H9 (cell line): ENCODE results near the gene DMD. TPM values are rescaled to one million over a fixed set of nuclear protein-coding genes. Genes with fewer than 3 reads are reported as not detected.

ENCODE experiments used
- DNase-seq: peaks from one replicate; pipeline ENCODE4 v3.0.0-alpha.2; 2017
- H2AFZ ChIP-seq: one replicate; pipeline ENCODE4 v1.6.1; 2013; ENCODE audit warnings: mild to moderate bottlenecking, low read length, control low read depth, moderate library complexity
- H2AK5ac ChIP-seq: 2 replicates; pipeline ENCODE4 v1.6.1; 2013; ENCODE audit warnings: low read length, control low read depth, mixed read lengths; ENCODE audit not compliant: insufficient read length
- H2BK120ac ChIP-seq: one replicate; pipeline ENCODE4 v1.6.1; 2013; ENCODE audit warnings: low read depth, mild to moderate bottlenecking, low read length, control low read depth, inconsistent platforms; ENCODE audit not compliant: poor library complexity, severe bottlenecking
- H2BK12ac ChIP-seq: 2 replicates; pipeline ENCODE4 v1.6.1; 2013; ENCODE audit warnings: low read length, control low read depth, mixed read lengths, low read depth; ENCODE audit not compliant: insufficient read length
- H2BK15ac ChIP-seq: 2 replicates; pipeline ENCODE4 v1.6.1; 2013; ENCODE audit warnings: low read depth, low read length, control low read depth
- H2BK20ac ChIP-seq: one replicate; pipeline ENCODE4 v1.6.1; 2013; ENCODE audit warnings: low read depth, mild to moderate bottlenecking, low read length, control low read depth, inconsistent platforms; ENCODE audit not compliant: poor library complexity, severe bottlenecking
- H2BK5ac ChIP-seq: 2 replicates; pipeline ENCODE4 v1.6.1; 2013; ENCODE audit warnings: low read length, control low read depth, mixed read lengths; ENCODE audit not compliant: insufficient read length
- H3K14ac ChIP-seq: 2 replicates; pipeline ENCODE4 v1.6.1; 2013; ENCODE audit warnings: low read length, control low read depth; ENCODE audit not compliant: insufficient read depth
- H3K18ac ChIP-seq: 2 replicates; pipeline ENCODE4 v1.6.1; 2013; ENCODE audit warnings: low read depth, mild to moderate bottlenecking, mixed read lengths, low read length, control low read depth; ENCODE audit not compliant: insufficient read length
- H3K23ac ChIP-seq: 2 replicates; pipeline ENCODE4 v1.6.1; 2013; ENCODE audit warnings: low read length, control low read depth, mixed read lengths, low read depth; ENCODE audit not compliant: insufficient read length
- H3K23me2 ChIP-seq: 2 replicates; pipeline ENCODE4 v1.6.1; 2013; ENCODE audit warnings: low read depth, mild to moderate bottlenecking, mixed read lengths, low read length, control low read depth; ENCODE audit not compliant: insufficient read length, poor library complexity, severe bottlenecking
- H3K27ac ChIP-seq: 2 replicates; pipeline ENCODE4 v1.5.1; 2013; ENCODE audit warnings: low read length, control low read depth, mixed read lengths, low read depth; ENCODE audit not compliant: insufficient read length
- H3K27me3 ChIP-seq: 2 replicates; pipeline ENCODE4 v1.6.1; 2013; ENCODE audit warnings: low read length, control low read depth, inconsistent platforms; ENCODE audit not compliant: insufficient read depth
- H3K4ac ChIP-seq: 2 replicates; pipeline ENCODE4 v1.6.1; 2013; ENCODE audit warnings: low read depth, mild to moderate bottlenecking, control low read depth, inconsistent platforms, low read length, moderate library complexity
- H3K4me1 ChIP-seq: 2 replicates; pipeline ENCODE4 v1.6.1; 2013; ENCODE audit warnings: low read length, control low read depth, inconsistent platforms; ENCODE audit not compliant: insufficient read depth
- H3K4me2 ChIP-seq: 2 replicates; pipeline ENCODE4 v1.6.1; 2013; ENCODE audit warnings: low read length, control low read depth, mixed read lengths; ENCODE audit not compliant: insufficient read length, insufficient read depth
- H3K56ac ChIP-seq: 2 replicates; pipeline ENCODE4 v1.6.1; 2013; ENCODE audit warnings: low read depth, mild to moderate bottlenecking, mixed read lengths, low read length, control low read depth; ENCODE audit not compliant: insufficient read length
- H3K79me1 ChIP-seq: 2 replicates; pipeline ENCODE4 v1.6.1; 2013; ENCODE audit warnings: low read depth, mild to moderate bottlenecking, moderate library complexity, low read length, control low read depth, inconsistent platforms; ENCODE audit not compliant: insufficient read depth, poor library complexity, severe bottlenecking
- H3K79me2 ChIP-seq: 2 replicates; pipeline ENCODE4 v1.6.1; 2013; ENCODE audit warnings: low read length, control low read depth, inconsistent platforms; ENCODE audit not compliant: insufficient read depth
- H3K9ac ChIP-seq: 2 replicates; pipeline ENCODE4 v1.6.1; 2013; ENCODE audit warnings: low read length, control low read depth, mixed read lengths; ENCODE audit not compliant: insufficient read length; ENCODE audit errors: extremely low read depth
- H3K9me3 ChIP-seq: one replicate; pipeline ENCODE4 v1.6.1; 2013; ENCODE audit warnings: low read depth, low read length, inconsistent platforms; ENCODE audit not compliant: control insufficient read depth
- H3T11ph ChIP-seq: one replicate; pipeline ENCODE4 v1.6.1; 2013; ENCODE audit warnings: mild to moderate bottlenecking, low read length, control low read depth, inconsistent platforms
- H4K20me1 ChIP-seq: one replicate; pipeline ENCODE4 v1.6.1; 2013; ENCODE audit not compliant: control insufficient read depth, insufficient read length, insufficient read depth
- H4K5ac ChIP-seq: 2 replicates; pipeline ENCODE4 v1.6.1; 2013; ENCODE audit warnings: low read depth, mild to moderate bottlenecking, mixed read lengths, low read length, control low read depth; ENCODE audit not compliant: insufficient read length
- H4K8ac ChIP-seq: replicated peaks from 2 replicates; pipeline ENCODE4 v1.6.1; 2013; ENCODE audit warnings: low read length, control low read depth, mixed read lengths, low read depth; ENCODE audit not compliant: insufficient read length
- H4K91ac ChIP-seq: 2 replicates; pipeline ENCODE4 v1.6.1; 2013; ENCODE audit warnings: low read depth, mild to moderate bottlenecking, moderate library complexity, mixed read lengths, low read length, control low read depth; ENCODE audit not compliant: insufficient read length
- H3K27ac Mint-ChIP-seq, 3 experiments: 2 replicates in 2 of 3; 3 replicates in 1 of 3; pipeline ENCODE4 v1.8.0; 2020 to 2021; ENCODE audit warnings: mixed read lengths in 3 of 3, mild to moderate bottlenecking in 1 of 3, moderate library complexity in 1 of 3
- H3K27me3 Mint-ChIP-seq: 2 replicates; pipeline ENCODE4 v1.8.0; 2021; ENCODE audit warnings: low read depth, mild to moderate bottlenecking, moderate library complexity, mixed read lengths
- H3K36me3 Mint-ChIP-seq, 3 experiments: 2 replicates in 2 of 3; 3 replicates in 1 of 3; pipeline ENCODE4 v1.8.0; 2020 to 2021; ENCODE audit warnings: low read depth in 3 of 3, mixed read lengths in 3 of 3; ENCODE audit not compliant: insufficient read depth in 1 of 3
- H3K4me1 Mint-ChIP-seq, 2 experiments: 2 replicates each; pipeline ENCODE4 v1.8.0; 2020; ENCODE audit warnings: mixed read lengths in 2 of 2
- H3K4me3 Mint-ChIP-seq, 2 experiments: 2 replicates in 1 of 2; 3 replicates in 1 of 2; pipeline ENCODE4 v1.8.0; 2020 to 2021; ENCODE audit warnings: mild to moderate bottlenecking in 2 of 2, mixed read lengths in 2 of 2, moderate library complexity in 1 of 2
- H3K9me3 Mint-ChIP-seq, 2 experiments: 2 replicates in 1 of 2; 3 replicates in 1 of 2; pipeline ENCODE4 v1.8.0; 2020; ENCODE audit warnings: mild to moderate bottlenecking in 2 of 2, mixed read lengths in 2 of 2, moderate library complexity in 1 of 2
- CTCF ChIP-seq: fragments of 200-600 bp; sonication (generic); conservative IDR thresholded peaks from 3 replicates; pipeline ENCODE4 v1.8.0; 2021; ENCODE audit warnings: antibody characterized with exemption, mild to moderate bottlenecking
- WGBS: extraction: QIAGEN DNeasy Blood & Tissue Kit; methylation state at CpG from one replicate; pipeline ENCODE4 v1.1.7; 2013; ENCODE audit warnings: missing lambda C conversion rate, low lambda C conversion rate, mixed read lengths; ENCODE audit not compliant: insufficient read length; ENCODE audit errors: extremely low coverage; 5-methylcytosine and 5-hydroxymethylcytosine counted together
- total RNA-seq: library from RNA; stranded (reverse); gene quantifications from 2 replicates; pipeline ENCODE4 v1.2.1, GENCODE V29; 2021

The DMD gene
- total RNA-seq, 1 experiment from 2014 or later = 3.8 TPM

GRCh38 chrX:31199840-31200114 lies 2011.6 kb downstream of the DMD start:
- H2BK20ac ChIP-seq = no peak overlapping the region
- H3K23me2 ChIP-seq = no peaks in the 10 kb centered on the region
- H4K91ac ChIP-seq = no peak overlapping the region
- no peak overlapping the region for H4K5ac ChIP-seq
- no peaks in the 10 kb centered on the region for H3K27me3 ChIP-seq
- H3K27ac Mint-ChIP-seq = no peak overlapping the region
- H3K27ac ChIP-seq = no peak overlapping the region
- H3K36me3 Mint-ChIP-seq = peaks cover 7 to 25% (median 7%) of the 10 kb centered on the region in 3 experiments; a peak in 6 of 7 replicates
- H2BK120ac ChIP-seq = no peak overlapping the region
- no peak overlapping the region for H3T11ph ChIP-seq
- no peak overlapping the region for H3K23ac ChIP-seq
- no CpG with 5 or more reads among the region's 5 CpGs for WGBS
- H2BK5ac ChIP-seq = no peak overlapping the region
- no peak overlapping the region for H2BK12ac ChIP-seq
- H3K4me3 Mint-ChIP-seq = no peak overlapping the region
- no peak overlapping the region for H3K56ac ChIP-seq
- H3K27me3 Mint-ChIP-seq = no peaks in the 10 kb centered on the region
- no peak overlapping the region for H3K4me2 ChIP-seq
- peaks cover 27 to 28% of the 10 kb centered on the region in 2 experiments for H3K4me1 Mint-ChIP-seq
- TF ChIP-seq CTCF = no peak
- H3K14ac ChIP-seq = no peak overlapping the region
- H3K79me2 ChIP-seq = no peaks in the 10 kb centered on the region
- peaks cover 52 to 68% of the 10 kb centered on the region in 2 experiments for H3K9me3 Mint-ChIP-seq
- no peak overlapping the region for H3K9ac ChIP-seq
- no peak for DNase-seq
- H2AFZ ChIP-seq = no peak overlapping the region
- H2BK15ac ChIP-seq = no peak overlapping the region
- H3K4me1 ChIP-seq = no peaks in the 10 kb centered on the region; the same call in 1 of the 2 replicates
- H3K4ac ChIP-seq = no peak overlapping the region
- H2AK5ac ChIP-seq = no peak overlapping the region
- no peak overlapping the region for H3K18ac ChIP-seq
- no peaks in the 10 kb centered on the region for H3K79me1 ChIP-seq
- no peaks in the 10 kb centered on the region for H4K20me1 ChIP-seq
- H4K8ac ChIP-seq = no peak overlapping the region
- no peaks in the 10 kb centered on the region for H3K9me3 ChIP-seq
